Measurements from ENCODE around the gene STEAP4. TPM values are rescaled to one million over a fixed set of nuclear protein-coding genes. Genes with fewer than 3 reads are reported as not detected.

STEAP4 gene
- total RNA-seq: not detected in 2 replicates

DNA sequence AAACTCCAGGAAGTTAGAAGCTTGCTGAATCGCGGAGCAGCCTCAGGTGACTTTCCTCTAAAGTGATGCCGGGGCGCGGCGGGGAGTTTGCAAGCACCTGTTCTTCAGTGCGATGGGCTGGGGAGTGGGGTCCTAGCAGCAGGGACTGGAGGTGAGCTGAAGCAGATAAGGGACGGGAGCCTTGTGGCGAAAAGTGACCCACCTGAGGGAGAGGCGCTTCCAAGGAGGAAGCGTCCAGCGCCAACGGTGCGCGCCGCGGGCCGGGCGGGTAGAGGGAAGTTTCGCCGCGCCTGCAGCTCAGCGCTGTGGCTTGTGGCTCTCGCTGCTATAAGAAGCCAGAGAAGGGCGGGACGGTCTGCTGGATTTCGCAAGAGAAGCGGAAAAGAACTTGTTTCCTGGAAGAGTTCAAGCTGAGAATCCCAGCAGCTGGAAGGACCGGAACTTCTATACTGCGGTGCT is at the start of gene STEAP4:
STEAP4 (minus strand) TSS at position 305 of the 459 bp plus-strand sequence. CDS start 22,625 bp downstream, outside the sequence.
- no peak for DNase-seq (ENCODE audit: low read depth, low spot score)

DNA sequence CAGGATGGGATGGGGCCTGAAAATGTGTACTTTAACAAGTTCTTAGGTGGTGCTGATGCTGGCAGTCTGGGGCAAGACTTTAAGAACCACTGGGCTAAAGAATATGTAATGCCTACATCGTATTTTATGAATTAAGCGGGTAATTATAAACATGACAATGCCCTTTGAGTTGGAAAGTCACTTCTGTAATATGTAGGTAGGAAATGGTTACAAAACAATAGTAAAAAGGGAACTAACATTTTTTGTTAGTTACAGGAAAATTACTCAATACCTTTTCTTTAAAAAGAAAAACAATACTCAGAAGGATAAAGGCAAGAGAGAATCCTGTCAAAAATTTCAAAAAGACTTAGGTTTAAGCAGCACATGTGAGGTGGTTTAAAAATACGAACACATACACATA is 48.3 kb upstream of the STEAP4 start:
- DNase-seq (ENCODE audit: low read depth, low spot score): no peak

DNA sequence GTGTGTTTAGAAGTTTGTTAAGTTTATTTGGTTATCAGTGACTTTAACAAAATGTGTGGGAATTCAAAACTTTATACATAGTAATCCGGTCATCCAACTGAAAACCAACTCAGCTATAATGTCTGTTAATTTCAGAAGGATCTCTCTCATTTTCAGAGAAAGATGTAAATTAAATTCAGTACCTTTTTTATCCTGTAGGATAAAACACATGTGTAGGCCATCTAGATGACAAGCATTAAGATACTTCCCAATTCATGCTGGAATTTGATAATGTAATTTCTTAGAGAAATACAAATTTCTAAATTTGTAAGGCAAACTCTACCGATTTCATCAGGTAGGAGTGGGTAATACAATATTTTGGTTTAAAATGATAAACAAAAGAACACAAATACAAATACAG is 43.4 kb upstream of the STEAP4 start:
- DNase-seq (ENCODE audit: low read depth, low spot score): no peak

DNA sequence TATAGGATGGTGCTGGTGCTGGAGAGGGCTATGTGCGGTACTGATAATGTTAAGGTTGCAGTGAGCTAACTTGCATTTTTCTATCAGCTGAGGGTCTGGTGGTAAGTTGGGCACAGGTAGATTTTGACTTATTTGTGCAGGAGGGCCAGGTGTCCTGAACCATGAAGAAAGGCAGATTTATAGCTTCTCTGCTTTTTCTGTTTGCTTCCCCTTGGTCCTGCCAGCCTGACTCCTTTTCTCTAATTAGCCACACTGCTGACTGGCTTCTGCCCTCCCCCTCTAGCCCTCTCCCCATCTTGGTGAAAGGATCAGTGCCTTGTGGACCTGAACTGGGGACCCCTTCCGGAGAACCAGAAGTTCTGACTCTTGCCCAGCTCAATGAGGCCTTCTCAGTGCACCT is 40.8 kb upstream of the STEAP4 start:
- no peak for DNase-seq (ENCODE audit: low read depth, low spot score)

DNA sequence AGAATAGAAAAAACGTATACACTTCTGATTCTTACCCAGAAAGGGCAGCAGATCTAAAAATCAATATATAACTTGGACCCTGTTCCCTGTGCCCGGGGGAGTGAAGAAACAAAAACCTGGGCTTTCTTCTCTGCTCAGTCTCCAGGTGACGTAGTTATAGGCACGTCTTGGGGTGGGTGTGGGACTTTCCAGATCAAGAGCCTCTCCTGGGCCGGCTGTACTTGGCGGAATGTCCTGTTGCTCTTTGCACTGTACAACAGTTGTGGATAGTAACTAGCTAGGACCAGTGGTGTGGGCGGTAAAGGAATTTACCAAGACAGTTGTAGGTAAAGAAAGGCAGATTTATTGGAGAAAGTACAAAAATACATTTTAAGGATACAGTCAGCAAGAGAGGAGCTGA is 40.4 kb upstream of the STEAP4 start:
- DNase-seq (ENCODE audit: low read depth, low spot score): no peak

DNA sequence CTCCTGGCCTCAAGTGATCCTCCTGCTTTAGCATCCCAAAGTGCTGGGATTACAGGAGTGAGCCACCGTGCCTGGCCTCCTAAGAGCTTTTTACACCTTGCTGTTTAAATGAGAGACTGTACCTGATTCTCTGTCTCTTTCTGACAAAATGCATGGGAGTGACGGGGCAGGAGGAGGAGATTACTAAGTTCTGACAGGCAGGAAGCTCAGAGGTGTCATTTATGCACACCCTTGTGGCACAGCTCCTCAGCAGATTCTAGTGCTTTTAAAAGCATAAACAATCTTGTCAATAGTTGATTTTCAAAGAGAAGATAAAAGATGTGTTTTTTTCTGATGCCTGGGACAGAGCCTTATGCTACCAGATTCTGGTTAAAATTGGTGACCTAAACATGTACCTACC is 39.7 kb upstream of the STEAP4 start:
- DNase-seq (ENCODE audit: low read depth, low spot score): no peak

DNA sequence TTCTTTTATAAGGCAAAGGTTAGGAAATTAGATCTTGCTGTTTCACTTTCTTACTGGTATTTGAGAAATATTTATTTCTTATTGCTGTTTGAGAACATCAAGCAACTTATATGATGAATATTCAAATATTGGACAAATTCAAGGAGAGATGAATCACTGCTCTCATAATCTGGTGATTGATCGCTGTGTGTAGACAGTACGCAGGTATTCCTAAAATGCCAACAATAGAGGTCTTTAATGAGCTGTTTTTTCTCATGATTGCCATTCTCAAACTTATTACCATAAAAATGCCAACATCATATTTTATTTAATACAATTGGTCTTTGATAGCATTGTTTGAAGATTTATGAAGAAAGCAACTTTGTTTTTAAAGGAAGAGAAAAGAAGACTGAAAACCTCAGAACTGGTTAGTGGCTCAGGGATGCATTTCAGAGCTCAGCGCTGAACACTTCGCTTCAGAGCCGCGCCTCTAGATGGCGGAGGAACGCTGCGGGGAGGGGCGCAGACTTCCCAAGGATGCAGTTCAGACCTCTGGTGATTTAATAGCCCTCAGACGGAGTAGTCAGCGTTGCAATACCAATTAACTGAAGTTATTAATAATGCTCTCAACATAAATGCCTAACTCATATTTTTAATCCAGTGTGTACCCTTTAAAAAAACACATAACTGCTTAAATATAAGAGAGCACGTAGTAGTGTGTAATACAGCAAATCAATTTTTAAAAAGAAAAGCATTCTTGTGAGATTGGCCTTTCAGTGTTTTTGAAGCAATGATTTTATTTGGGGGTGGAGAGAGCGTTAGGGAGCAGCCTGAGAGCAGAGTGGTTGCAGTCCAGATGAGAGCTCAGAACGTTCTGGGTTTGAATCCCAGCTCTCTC is 38.5 kb upstream of the STEAP4 start:
- DNase-seq (ENCODE audit: low read depth, low spot score): no peak

DNA sequence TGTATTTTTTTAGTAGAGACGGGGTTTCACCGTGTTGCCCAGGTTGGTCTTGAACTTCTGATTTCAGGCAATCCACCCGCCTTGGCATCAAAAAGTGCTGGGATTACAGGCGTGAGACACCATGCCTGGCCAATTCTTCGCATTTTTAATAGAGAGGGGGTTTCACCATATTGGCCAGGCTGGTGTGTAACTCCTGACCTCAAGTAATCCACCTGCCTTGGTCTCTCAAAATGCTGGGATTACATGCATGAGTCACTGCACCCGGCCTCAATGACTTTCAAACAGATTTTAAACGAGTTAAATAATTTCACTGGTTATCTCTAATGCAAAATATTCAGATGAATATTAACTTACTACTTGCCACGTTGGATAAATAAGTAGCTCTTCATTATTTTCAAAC is 37.6 kb upstream of the STEAP4 start:
- DNase-seq (ENCODE audit: low read depth, low spot score): no peak

DNA sequence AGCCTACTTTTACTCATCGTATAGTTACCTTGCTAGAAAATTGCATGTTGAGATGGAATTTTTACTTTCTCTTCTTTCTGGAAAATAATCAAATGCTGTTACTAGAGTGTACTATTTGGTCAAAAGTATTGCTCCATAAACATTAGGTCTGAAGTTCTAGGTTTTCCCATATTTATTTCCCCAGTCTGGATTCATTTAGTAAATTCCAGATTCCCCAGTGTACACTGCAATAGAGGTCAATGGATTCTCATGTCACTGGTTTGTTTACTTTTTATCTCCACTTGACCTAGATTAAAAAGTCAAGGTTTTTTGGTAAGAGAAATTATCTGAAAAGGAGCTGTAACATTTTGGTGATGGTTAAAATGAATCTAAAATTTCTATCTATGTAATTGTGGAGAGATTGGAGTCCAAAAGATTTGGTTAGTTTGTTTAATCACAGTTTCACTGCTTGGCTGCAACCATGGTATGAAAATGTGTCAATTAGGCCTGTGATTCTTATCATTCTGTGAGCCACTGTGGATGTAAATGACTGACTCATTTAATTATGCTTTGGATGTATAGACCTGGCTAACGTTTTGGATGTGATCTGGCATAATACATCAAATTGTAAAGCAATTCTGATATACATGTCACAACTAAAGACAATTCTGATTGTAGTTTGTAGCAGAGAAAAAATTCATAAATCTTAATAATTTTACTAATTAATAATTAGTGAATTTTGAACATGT is 32.7 kb upstream of the STEAP4 start:
- DNase-seq (ENCODE audit: low read depth, low spot score): no peak

DNA sequence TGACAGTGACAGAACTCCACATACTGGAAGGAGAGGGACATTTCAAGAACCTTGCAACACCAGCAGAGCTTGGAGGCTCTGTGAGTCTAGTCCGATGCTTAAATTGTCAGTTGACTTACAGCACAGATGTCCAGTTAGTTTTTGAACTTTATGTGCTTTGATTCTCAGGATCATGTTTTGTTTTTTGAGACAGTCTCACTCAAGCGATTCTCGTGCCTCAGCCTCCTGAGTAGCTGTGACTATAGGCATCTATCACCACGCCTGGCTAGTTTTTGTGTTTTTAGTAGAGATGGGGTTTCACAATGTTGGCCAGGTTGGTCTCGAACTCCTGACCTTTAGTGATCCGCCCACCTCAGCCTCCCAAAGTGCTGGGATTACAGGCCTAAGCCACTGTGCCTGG is 31.8 kb upstream of the STEAP4 start:
- DNase-seq (ENCODE audit: low read depth, low spot score): no peak

DNA sequence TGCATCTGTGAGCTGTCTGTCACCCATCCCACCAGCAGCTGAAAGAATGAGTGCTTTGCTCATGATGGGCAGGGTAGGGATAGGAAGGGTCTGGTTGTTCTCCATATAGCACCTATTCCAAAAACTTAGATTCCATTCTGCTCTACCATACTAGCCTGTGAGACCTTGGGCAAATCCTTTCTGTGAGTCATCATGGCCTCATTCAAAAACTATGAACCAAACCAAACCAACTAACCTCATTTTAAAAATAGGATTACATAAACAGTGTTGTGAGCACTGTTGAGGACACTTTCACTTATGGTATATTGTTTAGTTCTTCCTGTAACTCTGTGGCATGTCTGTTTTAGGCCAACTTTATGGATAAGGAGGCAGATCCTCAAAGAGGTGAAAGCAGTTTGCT is 30.9 kb upstream of the STEAP4 start:
- DNase-seq (ENCODE audit: low read depth, low spot score): no peak

DNA sequence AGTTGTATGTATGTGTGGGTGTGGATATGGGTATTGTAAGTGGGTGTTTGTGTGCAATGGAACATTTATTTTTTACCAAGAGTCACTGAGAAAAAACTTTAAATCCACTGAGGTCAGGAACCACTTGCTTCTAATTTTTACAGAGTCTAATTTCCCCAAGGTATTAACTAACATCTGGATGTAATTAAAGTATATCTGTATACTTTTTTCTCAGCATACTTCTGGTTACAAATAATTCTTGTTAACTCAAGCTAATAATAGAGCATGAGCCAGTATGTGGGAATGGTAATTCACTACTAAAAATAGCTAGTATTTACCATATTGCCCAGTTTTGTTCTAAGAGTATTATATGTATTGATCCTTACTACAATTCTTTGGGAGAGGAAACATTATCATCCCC is 24.6 kb upstream of the STEAP4 start:
- no peak for DNase-seq (ENCODE audit: low read depth, low spot score)

DNA sequence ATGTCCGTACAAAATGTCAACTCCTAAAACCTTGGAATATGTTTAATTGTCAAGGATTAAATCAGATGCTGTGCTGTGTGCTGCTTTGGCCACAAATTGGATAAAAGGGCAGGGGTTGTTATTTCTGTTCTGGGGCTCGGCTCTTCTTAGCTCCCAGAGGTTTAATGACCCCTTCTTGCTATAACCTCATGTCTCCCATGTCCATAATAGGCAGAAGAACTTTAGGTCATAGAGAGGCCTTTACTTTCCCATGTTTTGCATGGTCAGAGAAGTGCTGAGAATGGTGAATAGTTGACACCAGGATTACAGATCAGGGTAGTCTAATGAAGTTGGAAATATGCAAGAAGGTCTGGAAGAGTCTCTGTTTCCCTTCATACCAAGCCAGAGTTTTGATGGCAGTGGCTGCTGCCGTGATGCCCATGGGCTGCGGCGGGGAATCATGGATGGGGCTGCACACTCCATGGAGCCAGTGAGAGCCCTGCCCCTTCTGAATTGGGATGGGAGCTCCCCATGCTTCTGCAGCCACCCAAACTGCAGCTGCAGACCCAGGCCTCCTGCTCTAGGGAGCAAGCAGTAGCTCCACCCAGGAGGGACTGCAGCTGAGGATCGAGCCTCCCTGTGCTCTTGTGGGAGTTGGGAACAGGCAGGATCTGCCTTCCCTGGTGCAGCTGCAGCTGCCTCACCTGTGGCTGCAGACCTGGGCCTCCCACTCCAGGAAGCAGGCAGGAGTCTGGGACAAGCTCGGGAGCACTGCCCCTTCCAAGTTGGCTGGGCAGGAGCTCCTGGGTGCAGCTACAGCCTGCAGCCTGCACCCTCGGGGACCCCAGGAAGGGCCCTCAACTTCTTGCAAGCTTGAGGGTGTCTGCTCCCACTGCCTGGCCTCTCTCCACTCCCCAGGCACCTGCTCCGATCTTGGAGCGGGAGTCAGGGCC is 23.1 kb upstream of the STEAP4 start:
- DNase-seq (ENCODE audit: low read depth, low spot score): no peak

DNA sequence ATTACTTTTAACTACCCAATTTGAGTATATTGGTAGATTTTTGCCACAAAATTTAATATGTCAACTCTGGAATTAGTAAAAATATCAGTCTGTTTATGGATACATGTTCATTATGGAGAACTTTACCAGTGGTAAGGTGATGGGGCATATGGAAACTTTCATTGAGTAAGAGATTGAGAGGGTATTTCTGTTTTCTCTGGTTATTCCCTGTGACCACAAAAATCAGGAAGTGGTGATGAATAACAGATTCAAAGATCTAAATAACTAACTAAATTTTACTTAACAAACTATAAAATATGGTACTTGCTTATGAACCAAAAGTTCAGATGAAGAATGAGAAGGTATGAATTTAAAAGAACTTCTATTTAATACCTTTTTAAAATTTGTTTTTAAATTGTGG is 22.1 kb upstream of the STEAP4 start:
- no peak for DNase-seq (ENCODE audit: low read depth, low spot score)

DNA sequence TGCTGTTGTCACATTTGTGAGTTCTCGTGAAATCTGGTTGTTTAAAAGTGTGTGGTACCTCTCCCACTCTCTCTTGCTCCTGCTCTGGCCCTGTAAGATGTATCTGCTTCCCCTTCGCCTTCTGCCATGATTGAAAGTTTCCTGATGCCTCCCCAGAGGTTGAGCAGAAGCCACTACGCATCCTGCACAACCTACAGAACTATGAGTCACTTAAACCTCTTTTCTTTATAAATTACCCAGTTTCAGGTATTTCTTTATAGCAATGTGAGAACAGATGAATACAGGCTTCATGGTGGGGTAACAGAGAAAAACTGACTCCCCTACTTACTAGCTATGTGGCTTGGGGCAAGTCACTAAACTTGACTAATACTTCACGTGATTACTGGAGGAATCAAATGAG is 18.0 kb upstream of the STEAP4 start:
- no peak for DNase-seq (ENCODE audit: low read depth, low spot score)

DNA sequence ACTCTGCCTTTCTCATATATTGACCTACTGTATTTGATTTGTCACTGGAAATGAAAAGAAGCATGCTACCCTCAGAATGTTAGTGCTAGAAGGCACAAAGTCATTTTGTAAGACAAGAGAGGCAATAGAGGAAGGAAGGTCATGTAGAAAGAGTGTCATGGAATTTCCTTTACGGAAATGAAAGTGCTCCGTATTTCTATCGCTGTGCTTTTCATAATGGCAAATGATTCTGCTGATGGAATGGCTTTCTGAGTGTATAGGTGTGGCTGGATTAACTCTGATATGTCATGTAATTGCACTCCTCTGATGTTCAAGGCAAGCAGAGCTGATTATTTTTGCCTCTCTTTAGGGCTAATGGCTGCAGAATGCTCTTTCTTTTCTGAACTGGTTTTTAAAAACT is 15.5 kb upstream of the STEAP4 start:
- no peak for DNase-seq (ENCODE audit: low read depth, low spot score)

DNA sequence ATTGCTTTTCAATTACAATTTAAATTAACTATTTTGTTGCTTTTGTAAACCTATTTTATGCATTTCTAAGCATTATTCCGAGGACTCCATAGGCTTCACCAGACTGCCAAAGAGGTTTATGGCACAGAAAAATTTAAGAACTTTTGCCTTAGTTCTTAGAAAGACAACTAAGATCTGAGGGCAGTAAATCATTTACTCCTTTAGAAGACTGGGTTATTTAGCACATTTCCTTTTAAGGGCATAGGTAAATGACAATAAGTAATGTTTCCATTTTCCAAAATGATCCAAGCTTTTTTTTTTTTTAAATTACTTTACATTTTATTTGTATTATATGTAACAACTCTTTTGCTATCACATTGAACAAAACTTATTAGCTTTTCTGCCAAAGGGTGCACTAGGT is 15.0 kb upstream of the STEAP4 start:
- DNase-seq (ENCODE audit: low read depth, low spot score): no peak

DNA sequence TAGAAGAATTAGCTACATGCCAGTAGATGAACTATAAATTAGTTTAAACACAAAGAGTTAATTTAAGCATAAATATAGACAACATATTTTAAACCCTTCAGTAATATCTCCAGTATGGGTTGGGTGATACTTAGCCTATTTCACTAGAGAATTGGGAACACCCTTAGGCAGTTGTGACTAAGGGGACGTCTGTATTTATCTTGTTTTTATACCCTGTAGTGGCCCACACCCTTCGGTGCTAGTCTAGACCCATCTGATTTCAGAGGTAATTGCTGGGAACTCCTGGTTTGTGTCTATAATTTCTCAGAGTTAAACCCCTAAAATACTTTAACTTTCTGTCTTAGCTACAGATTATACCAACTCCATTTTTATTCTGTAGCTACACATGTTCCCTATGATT is 11.5 kb upstream of the STEAP4 start:
- DNase-seq (ENCODE audit: low read depth, low spot score): no peak

DNA sequence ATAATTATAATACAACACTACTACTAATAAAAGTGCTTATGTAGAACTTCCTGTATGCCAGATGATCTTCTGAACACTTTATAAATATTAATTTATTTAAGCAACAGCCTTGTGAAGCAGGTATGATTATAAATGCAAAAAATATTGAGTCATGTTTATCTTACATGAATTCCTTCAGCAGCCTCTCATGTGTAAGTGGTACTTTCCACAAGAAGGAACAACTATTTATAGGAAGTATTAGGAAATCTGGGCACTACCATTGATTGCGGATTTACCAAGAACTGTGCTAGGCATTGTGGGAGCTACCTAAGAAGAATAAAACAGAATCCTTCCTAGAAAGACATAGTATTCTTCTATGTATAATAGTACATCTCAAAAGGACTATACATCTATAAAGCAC is 10.7 kb upstream of the STEAP4 start:
- DNase-seq (ENCODE audit: low read depth, low spot score): no peak

DNA sequence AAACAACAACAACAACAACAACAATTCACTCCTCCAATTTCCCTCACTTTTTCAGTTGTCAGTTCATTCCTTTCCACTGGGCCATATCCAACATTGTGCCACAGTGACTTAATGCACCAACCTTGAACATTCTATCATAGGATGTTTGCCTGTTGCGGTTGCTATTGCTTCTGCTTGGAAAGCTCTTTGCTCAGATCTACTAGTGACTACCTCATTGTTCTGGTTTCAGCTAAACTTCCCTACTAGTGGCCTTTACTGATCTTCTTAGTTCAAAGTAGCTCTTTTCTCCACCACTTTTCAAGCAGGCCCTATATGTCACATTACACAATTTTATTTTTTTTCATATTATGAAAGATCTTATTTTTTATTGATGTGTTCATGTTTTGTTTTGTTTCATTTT is 9.8 kb upstream of the STEAP4 start:
- no peak for DNase-seq (ENCODE audit: low read depth, low spot score)

DNA sequence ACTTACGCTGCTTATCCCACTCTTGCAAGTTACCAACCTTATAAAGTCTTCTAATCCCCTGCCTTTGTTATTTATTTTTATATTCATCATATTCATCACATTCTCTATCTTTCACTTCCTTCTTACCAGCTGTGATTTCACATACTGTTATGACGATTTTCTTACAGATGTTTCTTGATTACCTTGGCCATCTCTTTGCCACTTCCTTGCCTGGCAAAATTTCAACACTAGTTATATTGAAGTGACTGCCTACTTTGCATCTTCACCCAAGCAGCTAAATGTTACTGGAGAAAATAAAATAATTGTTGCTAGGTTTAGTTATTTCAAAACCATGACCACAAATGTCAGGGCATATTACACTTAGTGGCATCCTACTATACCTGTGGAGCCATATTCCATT is 8.8 kb upstream of the STEAP4 start:
- DNase-seq (ENCODE audit: low read depth, low spot score): no peak

DNA sequence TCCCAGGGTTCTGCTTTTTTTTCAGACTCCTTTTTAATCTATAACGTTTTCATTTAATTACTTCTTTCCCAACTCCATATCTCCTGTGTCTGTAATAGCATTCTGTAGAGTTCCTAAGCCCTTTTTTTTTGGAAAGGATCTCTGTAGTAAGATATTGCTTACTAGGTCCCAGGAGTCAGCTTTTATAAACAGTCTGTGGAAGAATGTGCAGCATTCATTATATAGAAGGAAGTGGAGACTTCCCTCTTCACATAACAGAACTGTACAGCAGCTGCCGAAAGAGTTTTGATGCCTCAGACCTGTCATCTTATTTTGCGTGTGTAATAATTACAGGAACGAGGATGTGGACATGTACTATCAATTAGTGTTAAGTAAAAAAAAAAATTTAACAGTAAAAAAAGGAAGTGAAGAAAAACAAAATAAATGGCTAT is 7.4 kb upstream of the STEAP4 start:
- DNase-seq (ENCODE audit: low read depth, low spot score): no peak
